Psoas muscle (tissue), 8 donors: ENCODE results near the gene SRCAP. TPM values are rescaled to one million over a fixed set of nuclear protein-coding genes. Genes with fewer than 3 reads are reported as not detected.

Experiments used
- ATAC-seq, 4 donors: fragments of 200-7000 bp; cut with Tn5 transposase; one replicate each; pipeline ENCODE4 v1.9.1; 2020; ENCODE audit warnings: moderate library complexity in 3 of 4, mild to moderate bottlenecking in 2 of 4
- DNase-seq, 2 donors: peaks; one replicate each; pipeline ENCODE4 v3.0.0-alpha.2; 2020
- H3K27ac ChIP-seq: fragments of 200-600 bp; one replicate; pipeline ENCODE4 v1.8.0; 2022
- H3K27me3 ChIP-seq, 3 donors: fragments of 200-600 bp in 1 of 3; one replicate each; pipeline versions ENCODE4 v1.6.1 to v1.8.0; 2013 to 2022; ENCODE audit warnings: low read length in 2 of 3, mild to moderate bottlenecking in 2 of 3, moderate library complexity in 1 of 3; ENCODE audit not compliant: insufficient read depth in 3 of 3
- H3K36me3 ChIP-seq, 2 donors: fragments of 200-600 bp in 1 of 2; one replicate each; pipeline versions ENCODE4 v1.6.1 to v1.8.0; 2013 to 2022; ENCODE audit warnings: low read depth in 1 of 2, mild to moderate bottlenecking in 1 of 2, moderate library complexity in 1 of 2; ENCODE audit not compliant: insufficient read depth in 1 of 2
- H3K4me1 ChIP-seq: fragments of 200-600 bp; one replicate; pipeline ENCODE4 v1.8.0; 2022
- H3K4me3 ChIP-seq: fragments of 200-600 bp; one replicate; pipeline ENCODE4 v1.8.0; 2022; ENCODE audit warnings: mild to moderate bottlenecking
- H3K9me3 ChIP-seq: fragments of 200-600 bp; one replicate; pipeline ENCODE4 v1.8.0; 2022
- WGBS, 3 donors: extraction: QIAGEN DNeasy Blood & Tissue Kit; methylation state at CpG; one replicate each; pipeline versions ENCODE4 v1.1.6 to v1.1.7; 2013; 5-methylcytosine and 5-hydroxymethylcytosine counted together
- intact Hi-C, 2 donors: fragments of 100-400 bp; cut with DNase I; formaldehyde crosslinking; loops; one replicate each; pipeline versions ENCODE4 v1.11.0 to v1.14.2; 2022
- polyA plus RNA-seq, 3 donors: library from polyadenylated mRNA; stranded (reverse); fragments of 200-250 nt; gene quantifications; one replicate each; pipeline ENCODE4 v1.2.3, GENCODE V29; 2013
- total RNA-seq, 4 donors: library from RNA; stranded (reverse); fragmentation: NEBNext Ultra II Directional in 2 of 4; extraction: Animal tissue kit (Norgen Biotek cat#: 25700) in 2 of 4; gene quantifications; one replicate each; pipeline versions ENCODE4 v1.2.1 to v1.2.4, GENCODE V29; 2021 to 2023
- TF ChIP-seq, protein P1 (sequence below): fragments of 200-600 bp; IDR thresholded peaks from one replicate; pipeline ENCODE4 v1.8.0; 2022; ENCODE audit warnings: antibody characterized with exemption
- donor health status: healthy with polysubstance abuse.
- donor health status: DM: no; HTN: no; CAD: no; lungs with moderate emphysema.
- donor health status: Bipolar disorder and iron deficiency.
- donor health status: healthy.
- donor health status: DM: yes; HTN: yes; CAD: no.
- donor health status: DM: no; HTN: no; CAD: no.
- donor health status: DM: no; HTN: no; CAD: no.
- donor health status: DM: yes; HTN: yes; CAD: no.

Gene SRCAP
- total and polyA plus RNA-seq, 7 donors: 4.4 to 50.1 (median 37.8) TPM

DNA sequence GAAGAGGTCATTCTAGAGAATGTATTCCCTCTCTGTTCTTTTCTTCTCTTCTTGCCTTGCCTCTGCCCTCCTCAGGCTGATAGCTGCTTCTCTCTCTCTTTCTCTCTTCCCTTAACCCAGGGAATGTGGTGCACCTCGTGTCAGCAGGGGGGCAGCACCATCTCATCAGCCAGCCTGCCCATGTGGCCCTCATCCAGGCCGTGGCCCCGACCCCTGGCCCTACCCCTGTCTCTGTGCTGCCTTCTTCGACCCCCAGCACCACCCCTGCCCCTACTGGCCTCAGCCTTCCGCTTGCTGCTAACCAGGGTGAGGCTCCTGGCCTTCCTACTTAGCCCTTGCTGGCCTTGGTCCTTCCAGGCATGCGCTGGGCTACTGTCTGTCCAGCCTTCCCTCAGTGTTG, 23.5 kb downstream of the SRCAP start:
- ATAC-seq (peak in 2 of 4 donors; percentile 15 to 31), DNase-seq (no peak)
- intact Hi-C loops: no loop called here
- Histone ChIP-seq H3K4me3 (no peak overlapping the region), H3K36me3 (peaks cover 13 to 99% of the 10 kb centered on the region in 2 donors), H3K27me3 (no peaks in the 10 kb centered on the region), H3K4me1 (no peaks in the 10 kb centered on the region), H3K9me3 (no peaks in the 10 kb centered on the region), H3K27ac (no peak overlapping the region)
- TF ChIP-seq, protein P1, sequence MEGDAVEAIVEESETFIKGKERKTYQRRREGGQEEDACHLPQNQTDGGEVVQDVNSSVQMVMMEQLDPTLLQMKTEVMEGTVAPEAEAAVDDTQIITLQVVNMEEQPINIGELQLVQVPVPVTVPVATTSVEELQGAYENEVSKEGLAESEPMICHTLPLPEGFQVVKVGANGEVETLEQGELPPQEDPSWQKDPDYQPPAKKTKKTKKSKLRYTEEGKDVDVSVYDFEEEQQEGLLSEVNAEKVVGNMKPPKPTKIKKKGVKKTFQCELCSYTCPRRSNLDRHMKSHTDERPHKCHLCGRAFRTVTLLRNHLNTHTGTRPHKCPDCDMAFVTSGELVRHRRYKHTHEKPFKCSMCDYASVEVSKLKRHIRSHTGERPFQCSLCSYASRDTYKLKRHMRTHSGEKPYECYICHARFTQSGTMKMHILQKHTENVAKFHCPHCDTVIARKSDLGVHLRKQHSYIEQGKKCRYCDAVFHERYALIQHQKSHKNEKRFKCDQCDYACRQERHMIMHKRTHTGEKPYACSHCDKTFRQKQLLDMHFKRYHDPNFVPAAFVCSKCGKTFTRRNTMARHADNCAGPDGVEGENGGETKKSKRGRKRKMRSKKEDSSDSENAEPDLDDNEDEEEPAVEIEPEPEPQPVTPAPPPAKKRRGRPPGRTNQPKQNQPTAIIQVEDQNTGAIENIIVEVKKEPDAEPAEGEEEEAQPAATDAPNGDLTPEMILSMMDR: no peak
- 71 to 77% (median 74%) methylated on average over 6 of the region's 6 CpGs for WGBS, 3 donors

DNA sequence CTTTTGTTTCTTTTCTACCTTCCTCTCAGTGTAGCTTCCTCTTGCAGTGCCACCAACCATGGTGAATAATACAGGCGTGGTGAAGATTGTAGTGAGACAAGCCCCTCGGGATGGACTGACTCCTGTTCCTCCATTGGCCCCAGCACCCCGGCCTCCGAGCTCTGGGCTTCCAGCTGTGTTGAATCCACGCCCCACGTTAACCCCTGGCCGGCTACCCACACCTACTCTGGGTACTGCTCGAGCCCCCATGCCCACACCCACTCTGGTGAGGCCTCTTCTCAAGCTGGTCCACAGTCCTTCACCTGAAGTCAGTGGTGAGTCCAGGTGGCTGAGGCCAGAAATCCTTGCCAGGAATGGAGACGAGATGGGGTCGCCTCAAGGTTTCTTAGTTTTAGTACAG, 23.9 kb downstream of the SRCAP start:
- Histone ChIP-seq H3K27me3 (no peaks in the 10 kb centered on the region), H3K4me1 (no peaks in the 10 kb centered on the region), H3K27ac (no peak overlapping the region), H3K9me3 (no peaks in the 10 kb centered on the region), H3K4me3 (no peak overlapping the region), H3K36me3 (peaks cover 13 to 99% of the 10 kb centered on the region in 2 donors)
- TF ChIP-seq, protein P1: no peak
- intact Hi-C loops: no loop called here
- whole genome bisulfite sequencing, 3 donors: 80% methylated on average over 10 of the region's 10 CpGs
- ATAC-seq (no peak), DNase-seq (no peak)

DNA sequence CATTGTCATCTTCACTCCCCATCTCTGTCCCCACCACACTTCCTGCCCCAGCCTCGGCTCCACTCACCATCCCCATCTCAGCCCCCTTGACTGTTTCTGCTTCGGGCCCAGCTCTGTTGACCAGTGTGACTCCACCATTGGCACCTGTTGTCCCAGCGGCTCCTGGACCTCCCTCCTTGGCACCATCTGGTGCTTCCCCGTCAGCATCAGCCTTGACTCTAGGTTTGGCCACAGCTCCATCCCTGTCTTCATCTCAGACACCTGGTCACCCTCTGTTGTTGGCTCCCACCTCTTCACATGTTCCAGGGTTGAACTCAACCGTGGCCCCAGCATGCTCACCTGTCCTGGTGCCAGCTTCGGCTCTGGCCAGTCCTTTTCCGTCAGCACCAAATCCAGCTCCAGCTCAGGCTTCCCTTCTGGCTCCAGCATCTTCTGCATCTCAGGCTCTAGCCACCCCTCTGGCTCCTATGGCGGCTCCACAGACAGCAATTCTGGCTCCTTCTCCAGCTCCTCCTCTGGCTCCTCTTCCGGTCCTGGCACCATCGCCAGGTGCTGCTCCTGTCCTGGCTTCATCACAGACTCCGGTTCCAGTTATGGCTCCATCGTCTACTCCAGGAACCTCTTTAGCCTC, 24.9 kb downstream of the SRCAP start:
- no peaks in the 10 kb centered on the region for H3K27me3 ChIP-seq
- intact Hi-C loops: loop anchor here in 1 of 2 donors (2.0 kb wide), 1 partner anchor 15 kb away; no protein-coding TSS in a partner anchor
- WGBS, 3 donors: 62 to 78% (median 65%) methylated on average over 12 of the region's 12 CpGs
- H3K27ac ChIP-seq: no peak overlapping the region
- TF ChIP-seq, protein P1: no peak
- DNase-seq (no peak), ATAC-seq (peak; percentile 17 to 32 (median 24))
- no peaks in the 10 kb centered on the region for H3K4me1 ChIP-seq
- H3K9me3 ChIP-seq: no peaks in the 10 kb centered on the region
- no peak overlapping the region for H3K4me3 ChIP-seq
- H3K36me3 ChIP-seq: peaks cover 13 to 98% of the 10 kb centered on the region in 2 donors

DNA sequence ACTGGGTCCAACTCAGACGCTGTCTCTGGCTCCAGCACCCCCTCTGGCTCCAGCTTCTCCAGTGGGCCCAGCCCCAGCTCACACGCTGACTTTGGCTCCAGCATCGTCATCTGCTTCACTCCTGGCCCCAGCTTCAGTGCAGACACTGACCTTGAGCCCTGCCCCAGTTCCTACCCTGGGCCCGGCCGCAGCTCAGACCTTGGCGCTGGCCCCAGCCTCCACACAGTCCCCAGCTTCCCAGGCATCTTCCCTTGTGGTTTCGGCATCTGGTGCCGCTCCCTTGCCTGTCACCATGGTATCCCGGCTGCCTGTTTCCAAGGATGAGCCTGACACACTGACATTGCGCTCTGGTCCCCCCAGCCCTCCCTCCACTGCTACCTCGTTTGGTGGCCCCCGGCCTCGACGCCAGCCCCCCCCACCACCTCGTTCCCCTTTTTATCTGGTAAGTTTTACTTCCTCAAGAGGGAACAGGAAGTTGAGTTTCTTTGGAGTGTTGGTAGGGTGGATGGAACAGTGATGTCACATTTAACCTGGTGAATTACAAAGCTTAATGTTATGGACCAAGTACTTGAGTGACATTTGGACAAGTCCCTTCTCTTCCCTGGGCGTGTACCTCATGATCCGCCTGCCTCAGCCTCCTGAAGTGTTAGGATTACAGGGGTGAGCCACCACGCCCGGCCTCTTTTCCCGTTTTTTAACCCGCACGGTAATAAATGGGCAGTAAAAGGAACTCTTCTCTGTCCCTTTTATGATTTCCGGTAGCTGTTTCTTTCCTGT, 25.9 kb downstream of the SRCAP start:
- 70 to 73% (median 71%) methylated on average over 23 of the region's 23 CpGs for WGBS, 3 donors
- no peak overlapping the region for H3K4me3 ChIP-seq
- peak overlapping the region; percentile 23 for H3K27ac ChIP-seq
- ATAC-seq: peak in 3 of 4 donors; percentile 24 to 36 (median 31)
- TF ChIP-seq, protein P1: no peak
- H3K27me3 ChIP-seq: no peaks in the 10 kb centered on the region
- peaks cover 10 to 98% of the 10 kb centered on the region in 2 donors for H3K36me3 ChIP-seq
- intact Hi-C loops: loop anchor here in 1 of 2 donors (2.0 kb wide), 1 partner anchor 14 kb away; no protein-coding TSS in a partner anchor
- DNase-seq: no peak
- H3K4me1 ChIP-seq: no peaks in the 10 kb centered on the region
- no peaks in the 10 kb centered on the region for H3K9me3 ChIP-seq
